NCI-H1417 (cell line): ENCODE results near the gene CARD8.
"Not testable (repeated sequence)": the region's sequence is repeated elsewhere in the genome, so short reads cannot be mapped to it uniquely, and the experiment has no call there.

ENCODE experiments used
- DNase-seq, 3 experiments: peaks; one replicate each; lab custom pipeline; 2025; lab: John Stamatoyannopoulos, UW

Gene CARD8

GRCh38 chr19:48255376-48256303 lies at the start of gene CARD8:
TSS of gene CARD8 (minus strand) at chr19:48255912. CDS start at chr19:48241020, 14,892 bp downstream.
- DNase-seq, result peak; percentile 86 to 92 (median 91)

GRCh38 chr19:48303866-48304265 lies 48.2 kb upstream of the CARD8 start:
- DNase-seq, result no peak

- no peak for DNase-seq
Observed at GRCh38 chr19:48303367-48303766, 47.7 kb upstream of the CARD8 start.

- DNase-seq, result no peak
Observed at GRCh38 chr19:48302600-48302959, 46.9 kb upstream of the CARD8 start.

- DNase-seq, result no peak
Observed at GRCh38 chr19:48301886-48302599, 46.3 kb upstream of the CARD8 start.

GRCh38 chr19:48297975-48298374 lies 42.3 kb upstream of the CARD8 start:
- no peak for DNase-seq

- DNase-seq, result no peak
Observed at GRCh38 chr19:48296963-48297734, 41.4 kb upstream of the CARD8 start.

- DNase-seq, result no peak
Observed at GRCh38 chr19:48295458-48295857, 39.7 kb upstream of the CARD8 start.

GRCh38 chr19:48292798-48293197 lies 37.1 kb upstream of the CARD8 start:
- no peak for DNase-seq

GRCh38 chr19:48291489-48291815 lies 35.7 kb upstream of the CARD8 start:
- DNase-seq, result not testable (repeated sequence)

GRCh38 chr19:48290771-48291488 lies 35.2 kb upstream of the CARD8 start:
- peak; percentile 51 to 68 (median 67) for DNase-seq

GRCh38 chr19:48290401-48290770 lies 34.7 kb upstream of the CARD8 start:
- DNase-seq, result no peak

- no peak for DNase-seq
Observed at GRCh38 chr19:48287748-48288147, 32.0 kb upstream of the CARD8 start.

GRCh38 chr19:48284896-48285295 lies 29.2 kb upstream of the CARD8 start:
- DNase-seq, result no peak

- no peak for DNase-seq
Observed at GRCh38 chr19:48283908-48284307, 28.2 kb upstream of the CARD8 start.

- no peak for DNase-seq
Observed at GRCh38 chr19:48279747-48280146, 24.0 kb upstream of the CARD8 start.

GRCh38 chr19:48274938-48275337 lies 19.2 kb upstream of the CARD8 start:
- no peak for DNase-seq

- DNase-seq, result no peak
Observed at GRCh38 chr19:48274173-48274572, 18.5 kb upstream of the CARD8 start.

GRCh38 chr19:48271531-48272151 lies 15.9 kb upstream of the CARD8 start:
- DNase-seq, result peak in 2 of 3 experiments; percentile 59 to 67

GRCh38 chr19:48269617-48270026 lies 13.9 kb upstream of the CARD8 start:
- DNase-seq, result not testable (repeated sequence)

- DNase-seq, result not testable (repeated sequence)
Observed at GRCh38 chr19:48265326-48265725, 9.6 kb upstream of the CARD8 start.
